ENCODE data around the gene TNXB.
"Not testable (repeated sequence)": the region's sequence is repeated elsewhere in the genome, so short reads cannot be mapped to it uniquely, and the experiment has no call there.

DNA sequence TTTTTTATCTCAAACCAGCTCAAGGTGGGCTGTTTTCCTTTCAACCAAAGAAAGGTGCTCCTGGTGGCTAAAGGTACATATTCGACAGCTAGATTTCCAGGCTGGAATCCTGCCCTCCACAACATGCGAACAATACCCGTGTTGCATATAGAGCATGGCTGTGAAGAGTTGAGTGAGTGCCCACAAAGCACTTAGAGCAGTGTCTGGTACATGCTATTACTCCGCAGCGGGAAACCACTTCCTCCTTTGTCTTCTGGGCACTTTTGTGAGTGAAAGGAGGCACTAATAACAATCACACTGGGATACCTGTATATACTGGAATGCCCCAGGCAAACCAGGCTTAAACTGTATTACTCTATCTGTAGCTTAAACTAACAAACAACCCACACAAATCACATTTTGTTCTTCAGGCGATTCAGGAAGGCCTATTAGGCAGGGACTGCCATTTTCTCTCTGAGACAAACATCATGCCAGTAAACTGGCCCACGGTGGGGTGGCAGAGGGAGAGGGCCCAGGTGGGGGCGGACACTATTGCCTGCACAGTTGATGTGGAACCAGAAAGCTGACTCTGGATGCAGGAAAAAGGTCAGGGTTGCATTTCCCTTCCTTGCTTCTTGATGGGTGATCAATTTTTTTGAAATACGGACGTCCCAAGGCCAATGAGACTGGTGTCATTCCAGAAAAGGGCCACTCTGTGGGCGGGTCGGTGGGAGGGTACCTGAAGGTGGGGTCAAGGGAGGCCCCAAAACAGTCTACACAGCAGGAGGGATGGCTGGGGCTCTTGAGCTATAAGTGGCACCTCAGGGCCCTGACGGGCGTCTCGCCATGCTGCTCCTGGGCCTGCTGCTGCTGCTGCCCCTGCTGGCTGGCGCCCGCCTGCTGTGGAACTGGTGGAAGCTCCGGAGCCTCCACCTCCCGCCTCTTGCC is 71.3 kb downstream of the TNXB start, which contains the start of gene CYP21A2:
- TF ChIP-seq, protein P1, sequence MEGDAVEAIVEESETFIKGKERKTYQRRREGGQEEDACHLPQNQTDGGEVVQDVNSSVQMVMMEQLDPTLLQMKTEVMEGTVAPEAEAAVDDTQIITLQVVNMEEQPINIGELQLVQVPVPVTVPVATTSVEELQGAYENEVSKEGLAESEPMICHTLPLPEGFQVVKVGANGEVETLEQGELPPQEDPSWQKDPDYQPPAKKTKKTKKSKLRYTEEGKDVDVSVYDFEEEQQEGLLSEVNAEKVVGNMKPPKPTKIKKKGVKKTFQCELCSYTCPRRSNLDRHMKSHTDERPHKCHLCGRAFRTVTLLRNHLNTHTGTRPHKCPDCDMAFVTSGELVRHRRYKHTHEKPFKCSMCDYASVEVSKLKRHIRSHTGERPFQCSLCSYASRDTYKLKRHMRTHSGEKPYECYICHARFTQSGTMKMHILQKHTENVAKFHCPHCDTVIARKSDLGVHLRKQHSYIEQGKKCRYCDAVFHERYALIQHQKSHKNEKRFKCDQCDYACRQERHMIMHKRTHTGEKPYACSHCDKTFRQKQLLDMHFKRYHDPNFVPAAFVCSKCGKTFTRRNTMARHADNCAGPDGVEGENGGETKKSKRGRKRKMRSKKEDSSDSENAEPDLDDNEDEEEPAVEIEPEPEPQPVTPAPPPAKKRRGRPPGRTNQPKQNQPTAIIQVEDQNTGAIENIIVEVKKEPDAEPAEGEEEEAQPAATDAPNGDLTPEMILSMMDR (IDR thresholded peaks at IDR 0.05): not testable (repeated sequence)
- TF ChIP-seq POLR2A (IDR thresholded peaks at IDR 0.05): not testable (repeated sequence)
